Osteocyte (in vitro differentiated cells): Measurements from ENCODE around the gene FURIN. TPM values are rescaled to one million over a fixed set of nuclear protein-coding genes. Genes with fewer than 3 reads are reported as not detected.
"Not testable (repeated sequence)": the region's sequence is repeated elsewhere in the genome, so short reads cannot be mapped to it uniquely, and the experiment has no call there.

Source experiments
- DNase-seq: peaks from one replicate; pipeline ENCODE4 v3.0.0; 2021; ENCODE audit warnings: mixed read lengths; ENCODE audit not compliant: unreplicated experiment; ENCODE audit errors: extremely low spot score
- H3K27ac Mint-ChIP-seq: one replicate; pipeline ENCODE4 v1.8.0; 2021; ENCODE audit warnings: mild to moderate bottlenecking, mixed read lengths; ENCODE audit not compliant: unreplicated experiment
- H3K27me3 Mint-ChIP-seq: one replicate; pipeline ENCODE4 v1.8.0; 2021; ENCODE audit warnings: mixed read lengths; ENCODE audit not compliant: unreplicated experiment
- H3K36me3 Mint-ChIP-seq: one replicate; pipeline ENCODE4 v1.8.0; 2021; ENCODE audit warnings: mixed read lengths; ENCODE audit not compliant: unreplicated experiment
- H3K4me1 Mint-ChIP-seq: one replicate; pipeline ENCODE4 v1.8.0; 2021; ENCODE audit warnings: mixed read lengths; ENCODE audit not compliant: unreplicated experiment
- H3K4me3 Mint-ChIP-seq: one replicate; pipeline ENCODE4 v1.8.0; 2021; ENCODE audit warnings: mild to moderate bottlenecking, moderate library complexity, mixed read lengths; ENCODE audit not compliant: unreplicated experiment
- H3K9me3 Mint-ChIP-seq: one replicate; pipeline ENCODE4 v1.8.0; 2021; ENCODE audit warnings: mixed read lengths; ENCODE audit not compliant: unreplicated experiment
- CTCF ChIP-seq: fragments of 200-600 bp; sonication (generic); IDR thresholded peaks from 2 replicates; pipeline ENCODE4 v1.5.0; 2021; ENCODE audit warnings: antibody characterized with exemption, mild to moderate bottlenecking, moderate library complexity
- total RNA-seq: library from RNA; stranded (reverse); gene quantifications from 2 replicates; pipeline ENCODE4 v1.2.1, GENCODE V29; 2021

Gene FURIN
- total RNA-seq, 1 donor from 2014 or later, result 96.2 TPM

GRCh38 chr15:90873998-90874605 lies 5.7 kb downstream of the FURIN start:
- Mint-ChIP-seq H3K4me1 (peaks cover 45% of the 10 kb centered on the region), H3K4me3 (peak overlapping the region; percentile 81)

GRCh38 chr15:90874986-90875385 lies 6.6 kb downstream of the FURIN start:
- H3K9me3 Mint-ChIP-seq, DNase-seq, H3K4me3 Mint-ChIP-seq, H3K27me3 Mint-ChIP-seq: not testable (repeated sequence)
- H3K36me3 Mint-ChIP-seq, result peaks cover 30% of the 10 kb centered on the region
- H3K27ac Mint-ChIP-seq, result peak overlapping the region; percentile 24
- H3K4me1 Mint-ChIP-seq, result peaks cover 36% of the 10 kb centered on the region

More at GRCh38 chr15:90873998-90874605, 5.7 kb downstream of the FURIN start:
- no peak for TF ChIP-seq CTCF
- DNase-seq, result no peak
- Mint-ChIP-seq H3K27ac (peak overlapping the region; percentile 89), H3K36me3 (peaks cover 25% of the 10 kb centered on the region), H3K9me3 (no peaks in the 10 kb centered on the region), H3K27me3 (no peaks in the 10 kb centered on the region)

GRCh38 chr15:90875549-90875981 lies 7.2 kb downstream of the FURIN start:
- Mint-ChIP-seq H3K4me1 (peaks cover 30% of the 10 kb centered on the region), H3K9me3 (no peaks in the 10 kb centered on the region), H3K27me3 (no peaks in the 10 kb centered on the region), H3K4me3 (no peak overlapping the region), H3K36me3 (peaks cover 30% of the 10 kb centered on the region), H3K27ac (no peak overlapping the region)
- TF ChIP-seq CTCF, result no peak
- DNase-seq, result no peak

GRCh38 chr15:90876046-90876445 lies 7.7 kb downstream of the FURIN start:
- no peak overlapping the region for H3K4me3 Mint-ChIP-seq
- H3K27me3 Mint-ChIP-seq, result no peaks in the 10 kb centered on the region
- H3K27ac Mint-ChIP-seq, result no peak overlapping the region
- H3K36me3 Mint-ChIP-seq, result peaks cover 30% of the 10 kb centered on the region
- H3K4me1 Mint-ChIP-seq, result peaks cover 26% of the 10 kb centered on the region
- DNase-seq, result no peak
- no peak for TF ChIP-seq CTCF
- H3K9me3 Mint-ChIP-seq, result no peaks in the 10 kb centered on the region

- no peak overlapping the region for H3K4me3 Mint-ChIP-seq
- H3K27ac Mint-ChIP-seq, result peak overlapping the region; percentile 14
- no peak for DNase-seq
- no peaks in the 10 kb centered on the region for H3K27me3 Mint-ChIP-seq
- TF ChIP-seq CTCF, result no peak
- H3K9me3 Mint-ChIP-seq, result no peaks in the 10 kb centered on the region
- H3K36me3 Mint-ChIP-seq, result peaks cover 30% of the 10 kb centered on the region
- peaks cover 26% of the 10 kb centered on the region for H3K4me1 Mint-ChIP-seq
Measured at GRCh38 chr15:90876512-90877170, 8.3 kb downstream of the FURIN start.
